ENCODE results near the gene MT1G.
"Not testable (repeated sequence)": the region's sequence is repeated elsewhere in the genome, so short reads cannot be mapped to it uniquely, and the experiment has no call there.

The MT1G gene

GRCh38 chr16:56634715-56635440 lies 33.0 kb downstream of the MT1G start:
- no peak for DNase-seq

- no peak for DNase-seq
Measured at GRCh38 chr16:56633535-56633934, 34.3 kb downstream of the MT1G start.

- no peak for DNase-seq
Measured at GRCh38 chr16:56632848-56633365, 35.0 kb downstream of the MT1G start.

- no peak for DNase-seq
Measured at GRCh38 chr16:56632156-56632847, 35.6 kb downstream of the MT1G start, which contains the start of gene MT1M. Gene MT1M (plus strand): TSS chr16:56632659. CDS start chr16:56632732, 73 bp downstream.

GRCh38 chr16:56631832-56632155 lies 36.1 kb downstream of the MT1G start:
- no peak for DNase-seq

GRCh38 chr16:56631197-56631596 lies 36.7 kb downstream of the MT1G start:
- DNase-seq, result no peak

- no peak for DNase-seq
Measured at GRCh38 chr16:56630134-56630533, 37.7 kb downstream of the MT1G start.

GRCh38 chr16:56629531-56629930 lies 38.3 kb downstream of the MT1G start:
- DNase-seq, result no peak

- DNase-seq, result no peak
Measured at GRCh38 chr16:56628486-56629350, 39.1 kb downstream of the MT1G start.

- DNase-seq, result no peak
Measured at GRCh38 chr16:56626685-56627084, 41.2 kb downstream of the MT1G start.

GRCh38 chr16:56625943-56626654 lies 41.8 kb downstream of the MT1G start:
- no peak for DNase-seq

GRCh38 chr16:56625140-56625942 lies 42.5 kb downstream of the MT1G start, which contains the start of gene MT1E:
Gene MT1E (plus strand): TSS chr16:56625781. CDS start chr16:56625852, 71 bp downstream.
- no peak for DNase-seq

GRCh38 chr16:56623637-56624036 lies 44.2 kb downstream of the MT1G start:
- no peak for DNase-seq

- DNase-seq, result not testable (repeated sequence)
Measured at GRCh38 chr16:56623184-56623583, 44.7 kb downstream of the MT1G start.

GRCh38 chr16:56621665-56622445 lies 46.0 kb downstream of the MT1G start:
- not testable (repeated sequence) for DNase-seq

GRCh38 chr16:56620339-56620897 lies 47.4 kb downstream of the MT1G start:
- DNase-seq, result no peak

- no peak for DNase-seq
Measured at GRCh38 chr16:56618138-56618537, 49.7 kb downstream of the MT1G start.

- DNase-seq, result peak; percentile 27
Measured at GRCh38 chr16:56617212-56618085, 50.4 kb downstream of the MT1G start.
